SU-DHL-6 (cell line): ENCODE measurements around the gene KRABD2.

Experiments
- EZH2phosphoT487 ChIP-seq: fragments of 200-600 bp; sonication (generic), shearing (Covaris generic); conservative IDR thresholded peaks from 2 replicates; pipeline ENCODE4 v1.6.1; 2018; ENCODE audit warnings: mild to moderate bottlenecking, antibody characterized with exemption, low read length, moderate library complexity, mixed read lengths
- TF ChIP-seq, protein P1 (sequence below): fragments of 200-600 bp; sonication (generic); IDR thresholded peaks from one replicate; pipeline ENCODE4 v1.5.1; 2017; ENCODE audit warnings: antibody characterized with exemption, mild to moderate bottlenecking, low read length, moderate library complexity; ENCODE audit not compliant: insufficient read depth, poor library complexity, severe bottlenecking

GRCh38 chr17:8338753-8339140 lies 37.8 kb downstream of the KRABD2 start:
- TF ChIP-seq, protein P1, sequence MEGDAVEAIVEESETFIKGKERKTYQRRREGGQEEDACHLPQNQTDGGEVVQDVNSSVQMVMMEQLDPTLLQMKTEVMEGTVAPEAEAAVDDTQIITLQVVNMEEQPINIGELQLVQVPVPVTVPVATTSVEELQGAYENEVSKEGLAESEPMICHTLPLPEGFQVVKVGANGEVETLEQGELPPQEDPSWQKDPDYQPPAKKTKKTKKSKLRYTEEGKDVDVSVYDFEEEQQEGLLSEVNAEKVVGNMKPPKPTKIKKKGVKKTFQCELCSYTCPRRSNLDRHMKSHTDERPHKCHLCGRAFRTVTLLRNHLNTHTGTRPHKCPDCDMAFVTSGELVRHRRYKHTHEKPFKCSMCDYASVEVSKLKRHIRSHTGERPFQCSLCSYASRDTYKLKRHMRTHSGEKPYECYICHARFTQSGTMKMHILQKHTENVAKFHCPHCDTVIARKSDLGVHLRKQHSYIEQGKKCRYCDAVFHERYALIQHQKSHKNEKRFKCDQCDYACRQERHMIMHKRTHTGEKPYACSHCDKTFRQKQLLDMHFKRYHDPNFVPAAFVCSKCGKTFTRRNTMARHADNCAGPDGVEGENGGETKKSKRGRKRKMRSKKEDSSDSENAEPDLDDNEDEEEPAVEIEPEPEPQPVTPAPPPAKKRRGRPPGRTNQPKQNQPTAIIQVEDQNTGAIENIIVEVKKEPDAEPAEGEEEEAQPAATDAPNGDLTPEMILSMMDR = no peak
- no peak for TF ChIP-seq EZH2phosphoT487
